A673 (cell line): ENCODE results near the gene GOLGA6L2.

ENCODE experiments used
- EZH2 ChIP-seq: fragments of 200-600 bp; sonication (generic); IDR thresholded peaks from 2 replicates; pipeline ENCODE4 v1.6.1; 2017; ENCODE audit warnings: borderline replicate concordance, low read depth, mild to moderate bottlenecking, mixed read lengths, antibody characterized with exemption, low read length; ENCODE audit not compliant: poor library complexity, severe bottlenecking
- TF ChIP-seq, protein P1 (sequence below): fragments of 300-800, 200-600 bp; sonication (generic); conservative IDR thresholded peaks from 2 replicates; pipeline ENCODE4 v1.5.1; 2017; ENCODE audit warnings: low read depth, mild to moderate bottlenecking, antibody characterized with exemption, low read length, moderate library complexity, mixed read lengths

DNA sequence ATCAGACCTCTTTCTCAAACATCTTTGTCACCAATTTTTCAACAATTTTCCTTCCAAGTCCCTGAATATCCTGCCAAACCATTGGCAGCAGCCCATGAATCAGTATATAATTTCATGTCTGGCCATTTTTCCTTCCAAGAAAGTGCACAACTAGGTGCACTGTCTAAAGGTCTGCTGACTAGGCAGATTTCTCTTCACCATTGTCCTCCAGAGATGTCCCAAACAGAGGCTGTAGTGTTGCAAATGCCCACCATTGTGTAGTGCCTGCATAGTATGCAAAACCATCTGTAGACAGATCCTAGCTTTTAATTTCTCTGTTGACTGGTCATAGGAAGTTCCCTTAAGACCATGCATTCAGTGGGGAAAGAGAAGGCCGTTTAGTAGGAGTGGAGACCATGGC is 25.0 kb upstream of the GOLGA6L2 start:
- TF ChIP-seq, protein P1, sequence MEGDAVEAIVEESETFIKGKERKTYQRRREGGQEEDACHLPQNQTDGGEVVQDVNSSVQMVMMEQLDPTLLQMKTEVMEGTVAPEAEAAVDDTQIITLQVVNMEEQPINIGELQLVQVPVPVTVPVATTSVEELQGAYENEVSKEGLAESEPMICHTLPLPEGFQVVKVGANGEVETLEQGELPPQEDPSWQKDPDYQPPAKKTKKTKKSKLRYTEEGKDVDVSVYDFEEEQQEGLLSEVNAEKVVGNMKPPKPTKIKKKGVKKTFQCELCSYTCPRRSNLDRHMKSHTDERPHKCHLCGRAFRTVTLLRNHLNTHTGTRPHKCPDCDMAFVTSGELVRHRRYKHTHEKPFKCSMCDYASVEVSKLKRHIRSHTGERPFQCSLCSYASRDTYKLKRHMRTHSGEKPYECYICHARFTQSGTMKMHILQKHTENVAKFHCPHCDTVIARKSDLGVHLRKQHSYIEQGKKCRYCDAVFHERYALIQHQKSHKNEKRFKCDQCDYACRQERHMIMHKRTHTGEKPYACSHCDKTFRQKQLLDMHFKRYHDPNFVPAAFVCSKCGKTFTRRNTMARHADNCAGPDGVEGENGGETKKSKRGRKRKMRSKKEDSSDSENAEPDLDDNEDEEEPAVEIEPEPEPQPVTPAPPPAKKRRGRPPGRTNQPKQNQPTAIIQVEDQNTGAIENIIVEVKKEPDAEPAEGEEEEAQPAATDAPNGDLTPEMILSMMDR = no peak
- TF ChIP-seq EZH2 = no peak
